Hepatic stellate cell (primary cell): ENCODE measurements around the gene TBC1D2.

ENCODE experiments used
- DNase-seq: peaks from one replicate; pipeline ENCODE4 v3.0.0; 2011; ENCODE audit warnings: low spot score

The TBC1D2 gene

DNA sequence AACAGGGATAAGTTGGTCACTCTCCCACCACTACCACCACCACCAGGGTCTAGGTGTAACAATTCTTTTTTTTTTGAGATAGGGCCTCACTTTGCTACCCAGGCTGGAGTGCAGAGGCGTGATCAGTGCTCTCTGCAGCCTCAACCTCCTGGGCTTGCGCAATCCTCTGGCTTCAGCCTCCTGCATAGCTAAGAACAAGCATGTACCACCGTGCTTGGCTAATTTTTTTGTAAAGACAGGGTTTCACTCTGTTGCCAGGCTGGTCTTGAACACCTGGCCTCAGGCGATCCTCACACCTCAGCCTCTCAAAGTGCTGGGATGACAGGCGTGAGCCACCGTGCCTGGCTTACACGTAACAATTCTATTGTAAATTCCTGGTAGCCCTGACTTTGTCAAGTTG is 90.5 kb downstream of the TBC1D2 start:
- no peak for DNase-seq

DNA sequence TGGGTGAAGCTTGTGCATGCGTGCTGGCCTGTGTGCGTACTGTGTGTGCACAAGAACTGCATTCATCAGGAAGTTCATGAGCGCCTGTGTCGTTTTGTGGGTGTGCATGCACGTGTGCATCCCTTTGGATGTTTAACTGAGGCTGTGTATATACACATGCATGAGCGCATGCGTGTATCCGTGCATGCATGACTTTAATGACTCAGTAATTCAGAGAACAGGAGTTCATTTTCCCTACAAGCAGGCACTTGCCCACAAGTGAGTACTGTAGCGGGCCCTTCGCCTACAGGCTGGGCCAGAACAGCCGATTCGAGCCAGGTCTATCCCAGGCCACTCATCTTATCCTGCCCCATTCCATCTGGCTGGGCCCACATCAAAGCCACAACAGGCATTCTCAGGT is 92.8 kb downstream of the TBC1D2 start:
- no peak for DNase-seq

DNA sequence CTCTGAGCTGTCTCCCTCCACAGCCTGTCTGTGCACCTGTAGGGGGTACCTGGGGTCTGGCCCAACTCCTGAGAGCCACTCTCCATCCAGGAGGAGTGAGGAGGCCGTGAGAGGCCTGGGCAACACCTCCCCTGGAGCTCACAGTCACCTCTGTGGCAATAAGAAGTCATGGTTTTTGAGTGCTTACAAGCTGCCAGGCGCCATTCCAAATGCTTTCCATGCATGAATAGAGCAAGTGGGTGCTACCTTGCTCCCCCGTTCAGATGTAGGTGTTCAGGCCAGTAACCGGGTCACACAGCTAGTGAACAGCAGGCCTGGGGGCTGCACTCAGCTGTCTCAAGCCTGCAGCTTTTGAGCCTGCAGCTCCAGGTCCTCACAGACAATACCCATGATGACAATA is 93.6 kb downstream of the TBC1D2 start:
- DNase-seq = no peak

DNA sequence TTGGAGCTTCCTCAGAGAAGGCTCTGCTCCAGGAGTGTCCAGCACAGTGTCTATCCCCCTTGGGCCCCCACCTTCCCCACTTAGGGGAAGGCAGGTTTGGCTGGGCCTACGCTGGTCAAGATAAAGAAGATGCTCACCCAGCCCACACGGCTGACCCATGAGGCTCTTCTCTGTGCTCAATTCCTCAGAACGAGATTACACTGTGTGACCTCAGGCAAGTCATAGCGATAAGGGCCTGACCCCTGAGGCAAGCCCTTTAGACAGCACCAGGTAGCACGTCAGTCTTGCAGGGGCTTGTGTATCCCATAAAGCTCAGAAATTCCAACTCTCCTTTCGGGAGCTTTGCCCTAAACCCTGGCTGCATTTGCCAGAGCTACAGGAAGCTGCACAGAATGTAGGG is 95.7 kb downstream of the TBC1D2 start:
- DNase-seq = no peak

DNA sequence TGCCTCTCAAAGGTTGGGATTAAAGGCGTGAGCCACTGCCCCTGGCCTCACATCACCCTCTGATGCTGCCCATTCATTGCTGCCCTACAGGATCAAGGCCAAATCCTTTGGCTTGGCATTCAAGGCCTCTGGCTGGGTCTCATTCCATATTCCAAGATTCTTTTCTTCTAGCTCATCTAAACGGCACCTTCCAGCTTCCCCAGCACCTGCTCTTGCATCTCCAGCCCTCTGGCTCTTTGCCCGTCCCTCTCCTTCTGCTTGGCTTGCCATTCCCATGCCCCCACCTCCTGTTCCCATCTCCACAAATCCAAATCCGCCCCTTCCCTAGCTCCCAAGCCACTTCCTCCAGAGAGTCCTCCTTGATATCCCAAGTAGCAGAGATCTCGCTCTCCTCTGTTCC is 96.1 kb downstream of the TBC1D2 start:
- no peak for DNase-seq

DNA sequence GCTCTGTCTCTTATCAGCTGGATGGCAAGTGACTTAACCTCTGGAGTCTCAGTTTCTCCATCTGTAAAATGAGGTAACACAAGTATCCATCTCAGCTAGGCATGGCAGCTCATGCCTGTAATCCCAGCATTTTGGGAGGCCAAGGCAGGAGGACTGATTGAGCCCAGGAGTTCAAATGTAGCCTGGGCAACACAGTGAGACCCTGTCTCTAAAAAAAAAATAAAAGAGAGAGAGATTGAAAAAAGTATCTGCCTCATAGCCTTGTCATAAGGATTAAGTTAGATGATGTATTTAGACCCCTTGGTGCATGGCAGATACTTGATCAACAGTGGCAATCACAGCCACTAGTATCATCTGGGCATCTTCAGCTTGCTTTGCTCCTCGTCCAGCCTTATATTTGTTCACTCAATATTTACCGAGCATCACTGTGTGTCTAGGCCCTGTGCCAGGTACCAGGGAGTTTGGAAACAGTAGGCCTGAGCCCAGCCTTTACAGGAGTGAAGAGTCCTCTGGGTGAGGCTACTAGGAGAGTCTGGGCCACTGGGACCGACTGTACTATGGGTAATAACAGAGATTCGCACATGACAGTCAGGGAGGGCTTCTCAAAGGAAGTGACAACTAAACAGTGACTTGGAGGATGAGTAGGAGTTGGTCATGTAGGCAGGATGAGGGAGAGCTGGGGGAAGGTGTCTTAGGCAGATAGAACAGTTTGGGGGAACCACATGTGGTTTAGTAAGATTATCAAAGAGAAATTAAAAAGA is 97.2 kb downstream of the TBC1D2 start:
- DNase-seq = no peak

DNA sequence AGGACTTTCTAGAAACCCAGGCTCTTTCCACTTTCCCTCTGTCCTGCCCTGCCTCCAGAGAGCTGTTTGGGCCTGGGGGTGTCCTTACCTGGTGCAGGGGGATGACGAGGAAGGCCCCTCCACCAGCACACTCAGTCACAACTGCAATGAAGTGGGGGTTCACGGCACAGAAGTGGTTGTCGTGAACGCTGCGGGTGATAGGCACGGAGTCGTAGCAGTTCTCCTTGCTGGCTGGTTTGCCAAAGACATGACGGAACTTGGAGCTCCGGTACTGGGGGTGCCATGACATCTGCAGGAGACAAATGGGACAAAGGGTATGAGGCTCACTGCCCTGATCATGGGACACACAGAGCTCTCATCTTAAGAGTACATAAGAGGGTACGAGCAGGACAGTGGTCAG is 98.1 kb downstream of the TBC1D2 start:
- DNase-seq = no peak

- no peak for DNase-seq
Observed at GRCh38 chr9:98154678-98155077, 100.8 kb downstream of the TBC1D2 start.

GRCh38 chr9:98152526-98152925 is 102.9 kb downstream of the TBC1D2 start:
- no peak for DNase-seq

DNA sequence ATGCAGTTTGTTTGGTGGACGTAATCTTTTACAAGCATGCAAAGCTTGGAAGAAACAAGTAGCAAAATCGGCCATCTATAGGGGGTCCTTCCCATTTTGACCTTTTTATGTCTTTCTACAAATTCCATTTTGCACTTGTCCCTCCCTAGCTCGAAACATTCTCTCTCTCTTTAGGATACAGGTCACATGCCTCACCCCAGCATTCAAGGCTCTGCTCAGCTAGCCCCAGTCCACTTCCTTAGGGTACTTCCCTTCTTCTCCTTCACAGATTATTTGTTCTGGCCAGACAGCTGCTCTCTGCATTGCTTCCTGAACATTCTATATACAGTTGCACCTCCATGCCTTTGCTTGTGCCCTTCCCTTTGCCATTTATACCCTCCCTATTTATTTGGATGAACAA is 104.7 kb downstream of the TBC1D2 start:
- no peak for DNase-seq

DNA sequence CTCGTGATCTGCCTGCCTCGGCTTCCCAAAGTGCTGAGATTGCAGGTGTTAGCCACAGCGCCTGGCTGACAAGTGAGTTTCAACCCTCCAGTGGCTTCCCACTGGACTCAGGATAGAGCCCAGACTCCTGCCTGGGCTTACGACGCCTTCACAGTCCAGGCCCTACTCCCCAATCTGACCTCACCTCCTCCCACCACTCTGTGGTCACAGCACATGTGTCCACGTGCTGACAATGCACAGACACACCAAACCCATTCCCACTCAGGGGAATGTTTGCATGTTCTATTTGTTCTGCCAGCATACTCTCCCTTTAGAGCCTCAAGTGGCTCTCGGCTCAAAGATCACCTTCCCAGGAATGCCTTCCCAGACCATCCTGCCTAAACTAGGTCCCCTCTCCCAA is 105.3 kb downstream of the TBC1D2 start:
- DNase-seq = no peak

DNA sequence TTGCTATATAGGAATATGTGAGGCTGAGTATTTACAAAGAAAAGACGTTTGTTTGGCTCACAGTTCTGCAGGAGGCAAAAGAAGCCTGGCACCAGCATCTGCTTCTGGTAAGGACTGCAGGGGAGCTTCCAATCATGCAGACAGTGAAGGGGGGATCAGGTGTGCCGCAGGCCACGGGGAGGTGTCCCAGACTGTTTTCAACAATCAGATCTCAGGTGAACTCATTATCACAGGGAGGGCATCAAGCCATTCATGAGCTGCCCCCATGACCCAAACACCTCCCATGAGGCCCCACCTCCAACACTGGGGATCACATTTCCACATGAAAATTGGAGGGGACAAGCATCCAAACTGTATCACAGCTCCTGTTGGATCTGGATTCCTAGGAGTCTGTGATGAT is 106.0 kb downstream of the TBC1D2 start:
- DNase-seq = no peak
